HG02938 (cell line): ENCODE results near the gene BABAM2.
"Not testable (repeated sequence)": the region's sequence is repeated elsewhere in the genome, so short reads cannot be mapped to it uniquely, and the experiment has no call there.

Experiments used
- ATAC-seq: cut with Tn5 transposase; IDR thresholded peaks from one replicate; pipeline ENCODE4 v1.9.1; 2021; ENCODE audit warnings: mild to moderate bottlenecking, moderate library complexity; ENCODE audit not compliant: unreplicated experiment

BABAM2 gene

GRCh38 chr2:28228434-28228995 is 338.0 kb downstream of the BABAM2 start:
- ATAC-seq = no peak

GRCh38 chr2:28231110-28231631 is 340.6 kb downstream of the BABAM2 start:
- ATAC-seq = no peak

GRCh38 chr2:28232295-28232694 is 341.8 kb downstream of the BABAM2 start:
- no peak for ATAC-seq

- ATAC-seq = no peak
Observed at GRCh38 chr2:28233164-28233676, 342.7 kb downstream of the BABAM2 start.

GRCh38 chr2:28234807-28235206 is 344.3 kb downstream of the BABAM2 start:
- no peak for ATAC-seq

DNA sequence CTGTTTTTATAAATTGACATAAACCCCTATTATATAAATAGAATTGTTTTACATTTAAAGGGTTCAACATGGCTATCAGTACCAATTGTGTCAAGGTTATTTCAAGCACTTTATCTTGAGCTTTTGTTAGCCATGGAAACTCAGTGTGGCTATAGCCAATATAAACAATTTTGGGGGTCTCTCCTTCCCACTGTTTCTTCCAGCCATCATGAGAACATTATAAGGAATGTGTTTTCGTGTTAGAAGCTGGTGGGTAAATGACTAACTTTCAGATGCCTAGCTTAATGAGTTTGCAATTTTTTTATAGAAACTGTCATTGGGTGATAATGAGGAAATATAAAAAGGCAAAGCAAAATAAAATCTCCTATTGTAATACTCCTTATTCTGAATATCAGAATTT is 348.7 kb downstream of the BABAM2 start:
- no peak for ATAC-seq

DNA sequence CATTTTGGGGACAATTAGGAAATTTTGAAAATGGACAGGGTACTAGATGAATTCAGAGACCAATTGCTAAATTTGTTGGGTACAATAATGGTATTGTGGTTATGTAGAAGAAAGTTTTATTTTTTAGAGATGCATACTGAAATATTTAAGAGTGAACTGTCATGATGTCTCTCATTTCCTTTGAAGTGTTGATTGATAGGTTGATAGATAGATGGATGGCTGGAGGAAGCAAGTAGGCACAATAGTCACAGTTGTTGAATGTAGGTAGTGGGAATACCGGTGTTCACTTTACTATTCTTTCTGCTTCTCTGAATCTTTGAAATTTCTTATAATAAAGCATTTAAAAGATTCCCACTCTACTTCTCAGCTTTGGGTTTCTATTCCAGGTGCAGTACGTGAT is 350.4 kb downstream of the BABAM2 start:
- ATAC-seq = no peak

DNA sequence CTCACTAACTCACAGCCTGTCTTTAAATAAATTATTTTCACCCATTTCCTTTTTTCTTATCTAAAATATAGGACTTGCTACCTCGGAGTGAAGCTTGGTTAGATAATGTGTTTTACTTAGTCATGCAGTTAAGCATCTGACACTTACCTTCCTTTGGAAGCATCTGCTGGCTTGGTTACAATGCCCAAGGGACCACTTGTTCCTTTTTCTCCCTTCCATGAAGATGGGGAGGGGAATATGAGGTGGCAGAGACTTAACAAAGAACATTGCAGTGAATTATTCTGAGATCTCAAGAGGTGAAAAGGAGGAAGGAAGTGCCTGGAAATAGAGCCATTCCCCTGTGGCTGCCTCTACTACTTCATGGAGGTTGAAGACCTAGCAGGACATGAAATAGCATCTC is 356.8 kb downstream of the BABAM2 start:
- ATAC-seq = no peak

DNA sequence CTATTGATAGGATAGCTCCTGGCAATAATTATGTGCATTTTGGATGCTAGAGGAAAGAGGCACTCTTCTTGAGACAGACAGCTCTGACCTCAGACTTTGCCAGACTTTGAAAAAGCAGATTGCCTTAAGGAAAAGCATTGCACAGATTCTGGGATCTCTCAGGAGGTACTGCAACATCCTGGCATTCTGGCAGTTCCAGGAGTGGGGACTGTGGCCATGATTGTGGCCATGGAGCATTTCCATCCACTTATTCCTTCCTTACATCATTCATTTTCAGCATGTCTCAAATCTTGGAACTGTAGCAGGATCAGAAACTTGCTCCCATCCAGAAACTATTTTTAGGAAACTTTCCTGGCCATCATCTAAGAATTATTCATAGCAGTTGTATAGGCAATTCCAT is 357.2 kb downstream of the BABAM2 start:
- no peak for ATAC-seq

- ATAC-seq = no peak
Observed at GRCh38 chr2:28248511-28248910, 358.0 kb downstream of the BABAM2 start.

DNA sequence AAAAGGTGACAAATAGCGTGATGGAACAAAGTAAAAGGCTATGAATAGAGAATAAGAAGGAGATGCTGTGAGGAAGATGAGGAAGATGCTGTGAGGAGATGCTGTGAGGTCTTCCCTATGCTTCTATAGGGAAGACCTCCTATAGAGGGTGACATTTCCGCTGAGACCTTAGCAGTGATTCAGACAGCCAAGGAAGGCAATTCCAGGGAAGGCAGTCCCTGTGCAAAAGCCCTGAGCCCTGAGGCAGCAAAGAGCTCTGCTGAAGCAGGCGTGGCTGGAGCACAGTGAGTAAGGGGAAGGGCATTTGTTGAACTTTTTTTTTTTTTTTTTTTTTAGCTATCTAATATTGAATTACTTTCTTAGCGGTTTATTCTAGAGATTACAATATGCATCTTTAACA is 359.5 kb downstream of the BABAM2 start:
- ATAC-seq = no peak

DNA sequence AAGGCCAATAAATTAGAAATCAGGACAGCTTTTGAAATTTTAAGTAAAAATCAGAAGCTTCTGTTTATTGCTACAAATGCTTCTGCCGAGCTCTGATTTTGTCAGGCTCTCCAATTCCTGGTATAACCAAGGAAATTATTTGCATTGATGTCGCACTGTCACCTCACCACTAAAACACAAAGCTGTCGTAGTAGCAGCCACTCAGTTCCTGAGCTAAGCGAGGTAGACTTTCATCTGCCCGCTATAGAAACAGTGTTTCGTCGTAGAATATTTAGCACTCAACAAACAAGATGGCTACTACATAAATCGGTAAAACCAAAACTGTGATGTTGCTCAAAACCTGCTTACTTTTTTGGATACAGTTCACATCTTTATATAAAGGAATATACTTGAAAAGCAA is 360.8 kb downstream of the BABAM2 start:
- ATAC-seq = no peak

DNA sequence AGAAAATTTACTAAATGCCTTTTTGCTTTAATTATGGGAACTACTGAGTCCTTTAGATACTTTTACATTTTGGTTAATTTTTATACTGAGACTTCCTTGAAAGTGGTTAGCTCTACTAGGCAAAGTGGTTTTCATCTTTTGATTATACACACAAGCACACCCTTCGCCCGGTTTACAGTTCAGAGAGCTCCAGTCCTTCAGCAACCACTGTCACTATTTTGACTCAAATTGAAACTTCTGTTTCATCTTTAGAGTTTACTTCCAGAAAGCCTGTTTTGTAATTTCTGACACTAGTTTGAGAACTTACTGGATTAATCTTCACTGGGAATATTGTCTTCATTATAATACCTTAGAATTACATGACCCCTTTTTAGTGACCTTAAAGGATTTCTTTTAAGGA is 361.8 kb downstream of the BABAM2 start:
- peak; percentile 82 for ATAC-seq

DNA sequence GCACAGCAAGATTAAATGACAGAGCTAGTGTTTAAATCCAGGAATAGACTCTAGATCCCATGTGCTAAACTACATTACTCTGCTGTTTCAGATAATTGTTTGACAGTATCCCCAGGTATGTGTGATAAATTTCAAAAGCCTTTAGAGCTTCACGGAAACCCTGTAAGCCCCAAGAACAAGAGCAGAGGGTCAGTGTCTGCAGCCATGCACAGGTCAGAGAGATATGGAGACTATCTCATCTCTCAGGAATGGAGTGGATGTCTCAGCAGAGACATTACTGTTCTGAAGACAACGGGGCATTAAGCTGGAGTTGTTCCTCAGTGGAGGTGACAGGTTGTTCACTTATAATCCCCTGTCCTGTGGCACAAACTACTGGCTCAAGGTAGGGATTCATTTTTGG is 363.0 kb downstream of the BABAM2 start:
- no peak for ATAC-seq

GRCh38 chr2:28255231-28255630 is 364.7 kb downstream of the BABAM2 start:
- ATAC-seq = not testable (repeated sequence)

DNA sequence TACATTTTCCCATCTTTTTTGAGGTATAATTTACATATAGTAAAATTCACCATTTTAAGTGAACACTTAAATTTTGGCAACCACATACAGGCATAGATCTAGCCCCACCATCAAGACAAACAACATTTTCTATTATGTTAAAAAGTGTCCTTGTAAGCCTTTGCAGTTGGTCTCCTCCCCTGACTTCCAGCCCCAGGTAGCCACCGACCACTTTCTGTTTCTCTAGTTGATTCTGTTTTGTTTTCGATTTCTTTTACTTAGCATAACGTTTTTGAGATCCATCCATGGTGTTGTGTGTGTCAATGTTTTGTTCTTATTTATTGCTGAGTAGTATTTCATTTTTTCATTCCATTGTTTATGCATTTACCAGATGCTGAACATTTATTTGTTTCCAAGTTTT is 366.7 kb downstream of the BABAM2 start:
- no peak for ATAC-seq

GRCh38 chr2:28259226-28259625 is 368.7 kb downstream of the BABAM2 start:
- ATAC-seq = not testable (repeated sequence)

DNA sequence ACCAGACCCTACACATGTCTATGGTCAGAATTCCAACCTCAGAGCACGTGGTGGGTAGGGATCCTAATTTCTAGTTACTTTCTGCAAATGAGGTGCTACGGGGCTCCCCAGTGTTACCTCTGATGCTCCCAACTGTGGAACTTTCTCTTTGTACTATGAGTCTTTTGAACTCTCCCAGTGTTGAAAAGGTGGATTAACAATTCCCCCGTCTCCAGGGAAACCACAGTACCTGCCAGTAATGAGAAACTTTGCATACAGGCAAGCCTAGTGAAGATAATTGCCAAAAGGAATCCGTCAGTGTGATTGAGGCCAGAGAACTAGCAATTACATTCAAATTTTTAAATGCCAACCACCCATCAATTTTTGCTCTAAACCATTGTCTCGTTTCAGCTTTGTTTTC is 373.2 kb downstream of the BABAM2 start:
- no peak for ATAC-seq

GRCh38 chr2:28267282-28267681 is 376.8 kb downstream of the BABAM2 start:
- ATAC-seq = no peak

DNA sequence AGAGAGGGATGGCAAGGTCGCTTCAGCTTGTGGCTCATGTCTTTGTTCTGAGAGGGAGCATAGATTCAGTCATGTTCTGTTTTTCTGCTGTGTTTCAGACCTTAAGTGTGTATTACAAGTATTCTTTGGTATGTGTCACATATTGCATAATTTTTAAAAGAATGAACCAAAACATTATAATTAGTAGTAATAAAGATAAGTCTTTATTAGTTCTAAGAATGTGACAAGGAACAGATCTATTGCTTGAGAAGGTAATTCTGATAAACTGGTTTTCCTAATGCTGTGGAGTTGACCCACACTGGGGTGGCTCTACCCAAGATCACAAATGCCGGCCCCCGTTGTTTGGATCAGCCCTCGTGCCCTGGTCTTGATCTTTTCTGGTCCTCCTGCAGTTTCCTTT is 377.9 kb downstream of the BABAM2 start:
- no peak for ATAC-seq

GRCh38 chr2:28269019-28269784 is 378.7 kb downstream of the BABAM2 start:
- no peak for ATAC-seq

GRCh38 chr2:28270456-28271152 is 380.1 kb downstream of the BABAM2 start:
- no peak for ATAC-seq
